HUES6 (cell line): Measurements from ENCODE around the gene CHSY1.
A peak's percentile ranks its signal among the peaks of the same experiment; 100 is the strongest.

Source experiments
- H3K27ac ChIP-seq: 2 replicates; pipeline ENCODE4 v1.7.0; 2013; ENCODE audit warnings: low read depth, mild to moderate bottlenecking, low read length, inconsistent platforms
- H3K27me3 ChIP-seq: 2 replicates; pipeline ENCODE4 v1.6.1; 2013; ENCODE audit warnings: low read length; ENCODE audit not compliant: control insufficient read depth, insufficient read depth
- H3K36me3 ChIP-seq: 2 replicates; pipeline ENCODE4 v1.6.1; 2013; ENCODE audit warnings: low read length; ENCODE audit not compliant: control insufficient read depth, insufficient read depth
- H3K4me1 ChIP-seq: 2 replicates; pipeline ENCODE4 v1.6.1; 2013; ENCODE audit warnings: low read length; ENCODE audit not compliant: control insufficient read depth, insufficient read depth
- H3K4me3 ChIP-seq: 2 replicates; pipeline ENCODE4 v1.5.1; 2013; ENCODE audit warnings: low read depth, low read length
- H3K9ac ChIP-seq: one replicate; pipeline ENCODE4 v1.6.1; 2013; ENCODE audit warnings: mild to moderate bottlenecking, low read length
- H3K9me3 ChIP-seq: 2 replicates; pipeline ENCODE4 v1.6.1; 2013; ENCODE audit warnings: low read depth, low read length; ENCODE audit not compliant: control insufficient read depth, insufficient read depth

Gene CHSY1

DNA sequence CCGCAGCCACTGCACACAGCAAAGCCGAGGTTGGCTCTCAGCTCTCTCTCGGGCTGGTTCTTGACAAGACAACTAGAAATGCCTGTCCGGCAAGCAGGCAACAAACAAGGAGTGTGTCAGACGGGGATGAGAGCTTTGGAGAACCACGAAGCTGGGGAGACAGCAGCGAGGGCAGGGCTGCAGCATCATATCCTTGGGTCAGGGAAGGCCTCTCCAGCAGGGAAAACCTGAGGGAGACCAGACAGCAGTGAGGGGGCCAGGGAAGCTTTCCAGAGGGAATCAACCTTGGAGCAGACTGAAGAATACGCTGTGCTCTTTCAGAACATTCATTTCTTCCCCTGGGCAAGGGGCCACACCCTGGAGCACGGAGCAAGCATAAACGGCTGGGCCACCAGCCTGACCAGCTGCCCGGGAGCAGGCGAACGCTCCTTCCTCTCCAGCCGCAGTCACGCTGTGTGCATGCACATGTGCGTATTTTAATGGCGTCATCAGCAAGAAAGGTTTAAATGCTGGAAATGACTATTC lies 58.7 kb downstream of the CHSY1 start:
- no peak overlapping the region for H3K27ac ChIP-seq
- no peaks in the 10 kb centered on the region for H3K9me3 ChIP-seq
- no peak overlapping the region for H3K4me3 ChIP-seq
- H3K27me3 ChIP-seq, result no peaks in the 10 kb centered on the region
- peaks cover 59% of the 10 kb centered on the region for H3K4me1 ChIP-seq
- no peak overlapping the region for H3K9ac ChIP-seq
- H3K36me3 ChIP-seq, result peaks cover 7% of the 10 kb centered on the region

DNA sequence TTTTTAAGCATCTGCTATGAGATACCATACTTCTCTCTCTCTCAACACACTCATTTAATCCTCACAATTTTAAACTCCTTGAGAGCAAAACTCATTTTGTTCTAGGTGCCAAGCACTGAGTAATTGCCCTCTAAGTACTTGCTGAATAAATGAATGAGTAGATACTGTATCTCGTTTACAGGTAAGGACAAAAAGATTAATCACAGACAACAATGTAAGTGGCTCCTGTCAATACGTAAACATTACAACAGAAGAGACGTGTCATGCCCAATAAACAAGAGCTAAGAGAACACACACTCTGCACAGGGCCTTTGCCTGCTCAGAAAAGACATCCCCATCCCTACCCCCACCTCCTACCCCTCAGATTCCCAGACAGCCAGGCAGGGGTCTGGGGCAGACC lies 59.8 kb downstream of the CHSY1 start:
- Histone ChIP-seq H3K9ac (no peak overlapping the region), H3K4me1 (peaks cover 62% of the 10 kb centered on the region)

GRCh38 chr15:101191242-101191641 lies 60.6 kb downstream of the CHSY1 start:
- Histone ChIP-seq H3K36me3 (peaks cover 11% of the 10 kb centered on the region), H3K9me3 (no peaks in the 10 kb centered on the region), H3K27me3 (no peaks in the 10 kb centered on the region), H3K4me1 (peaks cover 62% of the 10 kb centered on the region), H3K27ac (no peak overlapping the region), H3K9ac (no peak overlapping the region), H3K4me3 (no peak overlapping the region)

More for the DNA sequence above, 59.8 kb downstream of the CHSY1 start:
- Histone ChIP-seq H3K36me3 (peaks cover 11% of the 10 kb centered on the region), H3K9me3 (no peaks in the 10 kb centered on the region), H3K4me3 (no peak overlapping the region), H3K27ac (no peak overlapping the region), H3K27me3 (no peaks in the 10 kb centered on the region)

- Histone ChIP-seq H3K9me3 (no peaks in the 10 kb centered on the region), H3K9ac (no peak overlapping the region), H3K27ac (no peak overlapping the region), H3K4me3 (no peak overlapping the region), H3K36me3 (peaks cover 14% of the 10 kb centered on the region), H3K4me1 (peaks cover 65% of the 10 kb centered on the region), H3K27me3 (no peaks in the 10 kb centered on the region)
Measured at GRCh38 chr15:101190092-101190595, 61.7 kb downstream of the CHSY1 start.

DNA sequence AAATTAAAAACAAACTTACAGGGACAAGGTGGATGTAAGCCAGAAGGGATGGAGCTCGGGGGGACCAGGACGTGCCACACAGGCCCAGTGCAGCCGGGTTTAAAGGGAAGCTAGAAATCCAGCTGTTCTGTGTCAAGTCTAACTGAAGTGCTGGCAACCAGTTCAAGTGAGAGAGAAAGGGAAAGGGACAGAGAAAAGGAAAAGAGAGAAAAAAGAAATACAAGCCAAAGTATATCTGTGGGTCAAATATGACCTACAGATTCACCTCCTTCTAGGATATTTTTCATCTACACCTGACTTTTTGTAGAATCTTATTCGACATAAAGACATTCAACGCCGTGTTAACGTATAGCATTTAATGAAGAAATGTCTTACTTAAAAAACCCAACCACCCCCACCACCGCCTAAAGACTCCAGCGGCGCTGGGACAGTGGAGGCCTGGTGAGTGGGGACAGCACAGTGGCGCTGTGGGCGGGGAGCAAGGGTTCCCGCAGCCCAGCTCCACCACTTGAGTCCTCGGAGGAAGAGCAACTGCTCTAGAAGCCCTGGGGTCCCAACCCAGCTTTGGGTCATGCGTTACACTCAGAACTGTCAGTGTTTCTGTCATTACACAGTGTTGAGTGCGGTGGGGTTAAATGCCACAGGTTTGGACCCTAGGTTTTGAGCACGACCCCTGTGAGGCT lies 62.3 kb downstream of the CHSY1 start:
- H3K27ac ChIP-seq, result 0 out of 2 replicates have a peak overlapping the region, but pooled peaks have one; percentile 12
- H3K9me3 ChIP-seq, result no peaks in the 10 kb centered on the region
- H3K36me3 ChIP-seq, result peaks cover 19% of the 10 kb centered on the region
- H3K4me1 ChIP-seq, result peaks cover 64% of the 10 kb centered on the region
- no peaks in the 10 kb centered on the region for H3K27me3 ChIP-seq
- H3K9ac ChIP-seq, result no peak overlapping the region
- no peak overlapping the region for H3K4me3 ChIP-seq

- H3K9ac ChIP-seq, result no peak overlapping the region
- 0 out of 2 replicates have a peak overlapping the region, but pooled peaks have one; percentile 12 for H3K27ac ChIP-seq
Measured at GRCh38 chr15:101188637-101189408, 63.0 kb downstream of the CHSY1 start.

GRCh38 chr15:101187820-101188636 lies 63.8 kb downstream of the CHSY1 start:
- H3K9me3 ChIP-seq, result no peaks in the 10 kb centered on the region
- no peak overlapping the region for H3K4me3 ChIP-seq
- peaks cover 21% of the 10 kb centered on the region for H3K36me3 ChIP-seq
- peaks cover 49% of the 10 kb centered on the region for H3K4me1 ChIP-seq
- no peak overlapping the region for H3K27ac ChIP-seq
- H3K27me3 ChIP-seq, result no peaks in the 10 kb centered on the region
- no peak overlapping the region for H3K9ac ChIP-seq

More at GRCh38 chr15:101188637-101189408, 63.0 kb downstream of the CHSY1 start:
- Histone ChIP-seq H3K27me3 (no peaks in the 10 kb centered on the region), H3K4me1 (peaks cover 57% of the 10 kb centered on the region), H3K4me3 (no peak overlapping the region), H3K9me3 (no peaks in the 10 kb centered on the region), H3K36me3 (peaks cover 21% of the 10 kb centered on the region)

- no peak overlapping the region for H3K9ac ChIP-seq
- no peak overlapping the region for H3K4me3 ChIP-seq
- H3K4me1 ChIP-seq, result peaks cover 37% of the 10 kb centered on the region
- H3K27ac ChIP-seq, result no peak overlapping the region
- no peaks in the 10 kb centered on the region for H3K9me3 ChIP-seq
- no peaks in the 10 kb centered on the region for H3K27me3 ChIP-seq
- H3K36me3 ChIP-seq, result peaks cover 38% of the 10 kb centered on the region
Measured at GRCh38 chr15:101185770-101186169, 66.1 kb downstream of the CHSY1 start.

- Histone ChIP-seq H3K9ac (no peak overlapping the region), H3K4me1 (peaks cover 34% of the 10 kb centered on the region), H3K27ac (no peak overlapping the region), H3K9me3 (no peaks in the 10 kb centered on the region), H3K4me3 (no peak overlapping the region), H3K36me3 (peaks cover 41% of the 10 kb centered on the region), H3K27me3 (no peaks in the 10 kb centered on the region)
Measured at GRCh38 chr15:101185336-101185735, 66.5 kb downstream of the CHSY1 start.

- no peaks in the 10 kb centered on the region for H3K9me3 ChIP-seq
- H3K9ac ChIP-seq, result no peak overlapping the region
- no peaks in the 10 kb centered on the region for H3K27me3 ChIP-seq
- no peak overlapping the region for H3K4me3 ChIP-seq
- H3K4me1 ChIP-seq, result peaks cover 31% of the 10 kb centered on the region
- H3K27ac ChIP-seq, result no peak overlapping the region
- H3K36me3 ChIP-seq, result peaks cover 41% of the 10 kb centered on the region
Measured at GRCh38 chr15:101184830-101185229, 67.0 kb downstream of the CHSY1 start.
